GM23248 (cell line): Measurements from ENCODE around the gene CCDC88C.
A peak's percentile ranks its signal among the peaks of the same experiment; 100 is the strongest.

Experiments
- EZH2 ChIP-seq: fragments of 200-600 bp; sonication (generic); IDR thresholded peaks from 2 replicates; pipeline ENCODE4 v1.6.1; 2018; ENCODE audit warnings: antibody characterized with exemption, mild to moderate bottlenecking; ENCODE audit not compliant: insufficient read depth, poor library complexity, severe bottlenecking
- EZH2phosphoT487 ChIP-seq: fragments of 200-600 bp; sonication (generic); IDR thresholded peaks from 2 replicates; pipeline ENCODE4 v1.6.1; 2018; ENCODE audit warnings: antibody characterized with exemption, moderate library complexity, mild to moderate bottlenecking, low read depth; ENCODE audit not compliant: insufficient read depth

GRCh38 chr14:91417120-91417982, at the start of gene CCDC88C:
- TF ChIP-seq EZH2 = peak; percentile 75
- TF ChIP-seq EZH2phosphoT487 = no peak
